OCI-LY7 (cell line): ENCODE data around the gene MPHOSPH8. TPM values are rescaled to one million over a fixed set of nuclear protein-coding genes. Genes with fewer than 3 reads are reported as not detected.

Source experiments
- BruUV-seq: library from RNA; stranded (reverse); fragments of 400-500 nt; replicated peaks from 2 replicates; lab custom pipeline; 2021; lab: Mats Ljungman, UMichigan
- CTCF ChIA-PET: fragments of 300-600 bp; sonication (Branson Sonifier 250); formaldehyde crosslinking; loops from one replicate; lab custom pipeline; 2022; ENCODE audit warnings: antibody characterized with exemption; ENCODE audit not compliant: unreplicated experiment; lab: Charles Lee
- POLR2A ChIA-PET: fragments of 300-600 bp; sonication (Branson Sonifier 250); formaldehyde crosslinking; loops from one replicate; lab custom pipeline; 2022; ENCODE audit warnings: antibody characterized with exemption; lab: Charles Lee
- DNase-seq: peaks from one replicate; pipeline ENCODE4 v3.0.0-alpha.2; 2015; ENCODE audit warnings: low spot score
- H2AFZ ChIP-seq: fragments of 200-600 bp; sonication (generic), shearing (Covaris generic); 2 replicates; pipeline ENCODE4 v1.6.1; 2014; ENCODE audit warnings: mild to moderate bottlenecking, antibody characterized with exemption, low read length, moderate library complexity
- H3K27ac ChIP-seq: fragments of 200-600 bp; sonication (generic); 2 replicates; pipeline ENCODE4 v1.5.1; 2014; ENCODE audit warnings: mixed run types, low read depth, mild to moderate bottlenecking, moderate library complexity, low read length, inconsistent platforms; ENCODE audit not compliant: poor library complexity, severe bottlenecking
- H3K36me3 ChIP-seq: fragments of 200-600 bp; sonication (generic); 2 replicates; pipeline ENCODE4 v1.6.1; 2014; ENCODE audit warnings: mild to moderate bottlenecking, antibody characterized with exemption, low read length, moderate library complexity, mixed read lengths; ENCODE audit not compliant: insufficient read depth
- H3K4me1 ChIP-seq: fragments of 200-600 bp; sonication (generic); 2 replicates; pipeline ENCODE4 v1.5.1; 2014; ENCODE audit warnings: mild to moderate bottlenecking, low read length; ENCODE audit not compliant: insufficient read depth, poor library complexity, severe bottlenecking
- H3K4me2 ChIP-seq: fragments of 200-600 bp; sonication (generic); 2 replicates; pipeline ENCODE4 v1.6.1; 2014; ENCODE audit warnings: mild to moderate bottlenecking, low read length
- H3K4me3 ChIP-seq: fragments of 200-600 bp; sonication (generic); 2 replicates; pipeline ENCODE4 v1.5.1; 2014; ENCODE audit warnings: mild to moderate bottlenecking, low read depth, low read length; ENCODE audit not compliant: poor library complexity, severe bottlenecking
- H3K79me2 ChIP-seq: fragments of 200-600 bp; sonication (generic); 2 replicates; pipeline ENCODE4 v1.6.1; 2016; ENCODE audit warnings: low read depth, mild to moderate bottlenecking, low read length, moderate library complexity, mixed read lengths; ENCODE audit not compliant: insufficient read depth
- H3K9me2 ChIP-seq: fragments of 200-600 bp; sonication (generic); 2 replicates; pipeline ENCODE4 v1.6.1; 2016; ENCODE audit warnings: mild to moderate bottlenecking, low read length, mixed read lengths; ENCODE audit not compliant: insufficient read depth
- H3K9me3 ChIP-seq: fragments of 200-600 bp; sonication (generic); 2 replicates; pipeline ENCODE4 v1.6.1; 2014; ENCODE audit warnings: mild to moderate bottlenecking, mixed run types, low read length, mixed read lengths
- H4K20me1 ChIP-seq: fragments of 200-600 bp; sonication (generic); 2 replicates; pipeline ENCODE4 v1.6.1; 2014; ENCODE audit warnings: mild to moderate bottlenecking, antibody characterized with exemption, low read length, moderate library complexity, mixed read lengths; ENCODE audit not compliant: insufficient read depth
- CTCF ChIP-seq: fragments of 200-600 bp; sonication (generic); conservative IDR thresholded peaks from 2 replicates; pipeline ENCODE4 v1.5.1; 2014; ENCODE audit warnings: mild to moderate bottlenecking, antibody characterized with exemption, low read length, moderate library complexity, mixed read lengths
- EZH2phosphoT487 ChIP-seq: fragments of 200-600 bp; sonication (generic); IDR thresholded peaks from 2 replicates; pipeline ENCODE4 v1.6.1; 2018; ENCODE audit warnings: low read depth, borderline replicate concordance, mild to moderate bottlenecking, mixed run types, antibody characterized with exemption, low read length, moderate library complexity, mixed read lengths
- intact Hi-C: fragments of 100-400 bp; cut with micrococcal nuclease; formaldehyde crosslinking; loops from one replicate; pipeline ENCODE4 v1.10.0; 2022; ENCODE audit not compliant: unreplicated experiment
- total RNA-seq, 2 experiments: library from RNA; depleted of rRNA in 1 of 2; stranded (reverse); fragments of >200 nt in 1 of 2; shearing (Covaris generic) in 1 of 2; gene quantifications; 2 replicates each; pipeline ENCODE4 v1.2.3, GENCODE V29; 2014 to 2022

The MPHOSPH8 gene
- total RNA-seq, 2 experiments from 2014 or later = 12.8 to 31.1 TPM

GRCh38 chr13:19661126-19661525, 27.7 kb downstream of the MPHOSPH8 start:
- TF ChIP-seq CTCF (no peak), EZH2phosphoT487 (no peak)
- Histone ChIP-seq H3K36me3 (peaks cover 72% of the 10 kb centered on the region), H3K79me2 (no peaks in the 10 kb centered on the region), H2AFZ (no peak overlapping the region), H3K4me3 (no peak overlapping the region), H3K4me2 (no peak overlapping the region), H3K9me2 (no peaks in the 10 kb centered on the region), H3K9me3 (no peaks in the 10 kb centered on the region), H3K4me1 (no peaks in the 10 kb centered on the region), H3K27ac (no peak overlapping the region), H4K20me1 (no peaks in the 10 kb centered on the region)
- ChIA-PET POLR2A (interaction anchor here (0.6 kb wide), 1 partner anchor 86 kb away, joined by 3 read pairs; no protein-coding TSS in a partner anchor), CTCF (no interaction called here)
- BruUV-seq = no TSS peak
- intact Hi-C loops = no loop called here
- DNase-seq = no peak

- no TSS peak for BruUV-seq
- peaks cover 77% of the 10 kb centered on the region for H3K36me3 ChIP-seq
- CTCF ChIA-PET = no interaction called here
Observed at GRCh38 chr13:19661561-19661960, 28.1 kb downstream of the MPHOSPH8 start.

More at GRCh38 chr13:19661561-19661960, 28.1 kb downstream of the MPHOSPH8 start:
- Histone ChIP-seq H4K20me1 (no peaks in the 10 kb centered on the region), H3K4me3 (no peak overlapping the region), H3K9me2 (no peaks in the 10 kb centered on the region), H3K4me1 (no peaks in the 10 kb centered on the region), H2AFZ (no peak overlapping the region), H3K4me2 (no peak overlapping the region), H3K79me2 (no peaks in the 10 kb centered on the region), H3K9me3 (no peaks in the 10 kb centered on the region), H3K27ac (no peak overlapping the region)
- TF ChIP-seq EZH2phosphoT487 = no peak
- no peak for TF ChIP-seq CTCF
- intact Hi-C loops = no loop called here
- DNase-seq = no peak
- POLR2A ChIA-PET = interaction anchor here (0.7 kb wide), 1 partner anchor 192 kb away, joined by 3 read pairs; no protein-coding TSS in a partner anchor
